ENCODE measurements around the gene TRIM15.

Gene TRIM15

DNA sequence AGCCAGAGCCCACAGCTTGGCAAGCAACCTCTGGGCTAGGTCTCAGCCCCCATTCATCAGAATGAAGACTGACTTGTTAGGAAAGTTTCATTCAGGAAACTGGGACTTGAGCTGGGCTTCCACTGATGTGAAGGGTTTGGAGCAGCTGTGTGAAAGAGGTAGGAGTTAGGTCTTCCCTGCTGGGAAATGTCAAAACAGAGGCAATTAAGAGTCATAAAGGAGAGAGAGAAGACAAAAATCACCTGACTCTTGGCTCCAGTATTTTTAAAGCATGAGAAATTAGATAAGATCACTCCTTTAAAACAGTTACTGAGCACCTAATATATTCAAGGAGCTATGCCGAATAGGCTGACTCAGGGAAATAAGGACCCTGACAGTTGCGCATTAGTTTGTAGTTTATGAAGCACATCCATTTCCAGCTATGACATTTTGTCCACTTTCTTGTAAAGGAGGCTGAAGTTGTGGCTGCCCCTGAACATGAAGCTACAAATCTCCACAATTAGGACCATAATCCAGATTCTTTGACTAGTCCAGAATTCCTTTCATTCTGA, 31.3 kb upstream of the TRIM15 start (continued):
- TF ChIP-seq, protein P1, sequence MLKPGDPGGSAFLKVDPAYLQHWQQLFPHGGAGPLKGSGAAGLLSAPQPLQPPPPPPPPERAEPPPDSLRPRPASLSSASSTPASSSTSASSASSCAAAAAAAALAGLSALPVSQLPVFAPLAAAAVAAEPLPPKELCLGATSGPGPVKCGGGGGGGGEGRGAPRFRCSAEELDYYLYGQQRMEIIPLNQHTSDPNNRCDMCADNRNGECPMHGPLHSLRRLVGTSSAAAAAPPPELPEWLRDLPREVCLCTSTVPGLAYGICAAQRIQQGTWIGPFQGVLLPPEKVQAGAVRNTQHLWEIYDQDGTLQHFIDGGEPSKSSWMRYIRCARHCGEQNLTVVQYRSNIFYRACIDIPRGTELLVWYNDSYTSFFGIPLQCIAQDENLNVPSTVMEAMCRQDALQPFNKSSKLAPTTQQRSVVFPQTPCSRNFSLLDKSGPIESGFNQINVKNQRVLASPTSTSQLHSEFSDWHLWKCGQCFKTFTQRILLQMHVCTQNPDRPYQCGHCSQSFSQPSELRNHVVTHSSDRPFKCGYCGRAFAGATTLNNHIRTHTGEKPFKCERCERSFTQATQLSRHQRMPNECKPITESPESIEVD (tag by site-specific recombination; IDR thresholded peaks at IDR 0.05) = 0 out of 2 replicates have a peak, but pooled peaks have one; percentile 31
- TF ChIP-seq ZBTB20 (tag by site-specific recombination; IDR thresholded peaks at IDR 0.05) = no peak
- 0 out of 2 replicates have a peak, but pooled peaks have one; percentile 8 for TF ChIP-seq ZNF335 (tag by site-specific recombination; conservative IDR thresholded peaks at IDR 0.05)
- no peak for TF ChIP-seq ZNF777 (tag by site-specific recombination; IDR thresholded peaks at IDR 0.05; ENCODE audit: borderline replicate concordance)
- TF ChIP-seq, protein P2, sequence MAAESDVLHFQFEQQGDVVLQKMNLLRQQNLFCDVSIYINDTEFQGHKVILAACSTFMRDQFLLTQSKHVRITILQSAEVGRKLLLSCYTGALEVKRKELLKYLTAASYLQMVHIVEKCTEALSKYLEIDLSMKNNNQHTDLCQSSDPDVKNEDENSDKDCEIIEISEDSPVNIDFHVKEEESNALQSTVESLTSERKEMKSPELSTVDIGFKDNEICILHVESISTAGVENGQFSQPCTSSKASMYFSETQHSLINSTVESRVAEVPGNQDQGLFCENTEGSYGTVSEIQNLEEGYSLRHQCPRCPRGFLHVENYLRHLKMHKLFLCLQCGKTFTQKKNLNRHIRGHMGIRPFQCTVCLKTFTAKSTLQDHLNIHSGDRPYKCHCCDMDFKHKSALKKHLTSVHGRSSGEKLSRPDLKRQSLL (tag by site-specific recombination; IDR thresholded peaks at IDR 0.05) = no peak
- no peak for TF ChIP-seq ZSCAN16 (tag by site-specific recombination; IDR thresholded peaks at IDR 0.05)
- TF ChIP-seq WT1 (tag by site-specific recombination; IDR thresholded peaks at IDR 0.05) = peak; percentile 72
- TF ChIP-seq, protein P3, sequence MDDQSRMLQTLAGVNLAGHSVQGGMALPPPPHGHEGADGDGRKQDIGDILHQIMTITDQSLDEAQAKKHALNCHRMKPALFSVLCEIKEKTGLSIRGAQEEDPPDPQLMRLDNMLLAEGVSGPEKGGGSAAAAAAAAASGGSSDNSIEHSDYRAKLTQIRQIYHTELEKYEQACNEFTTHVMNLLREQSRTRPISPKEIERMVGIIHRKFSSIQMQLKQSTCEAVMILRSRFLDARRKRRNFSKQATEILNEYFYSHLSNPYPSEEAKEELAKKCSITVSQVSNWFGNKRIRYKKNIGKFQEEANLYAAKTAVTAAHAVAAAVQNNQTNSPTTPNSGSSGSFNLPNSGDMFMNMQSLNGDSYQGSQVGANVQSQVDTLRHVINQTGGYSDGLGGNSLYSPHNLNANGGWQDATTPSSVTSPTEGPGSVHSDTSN (CRISPR knock-in tag; IDR thresholded peaks at IDR 0.05) = no peak
- TF ChIP-seq, protein P4, sequence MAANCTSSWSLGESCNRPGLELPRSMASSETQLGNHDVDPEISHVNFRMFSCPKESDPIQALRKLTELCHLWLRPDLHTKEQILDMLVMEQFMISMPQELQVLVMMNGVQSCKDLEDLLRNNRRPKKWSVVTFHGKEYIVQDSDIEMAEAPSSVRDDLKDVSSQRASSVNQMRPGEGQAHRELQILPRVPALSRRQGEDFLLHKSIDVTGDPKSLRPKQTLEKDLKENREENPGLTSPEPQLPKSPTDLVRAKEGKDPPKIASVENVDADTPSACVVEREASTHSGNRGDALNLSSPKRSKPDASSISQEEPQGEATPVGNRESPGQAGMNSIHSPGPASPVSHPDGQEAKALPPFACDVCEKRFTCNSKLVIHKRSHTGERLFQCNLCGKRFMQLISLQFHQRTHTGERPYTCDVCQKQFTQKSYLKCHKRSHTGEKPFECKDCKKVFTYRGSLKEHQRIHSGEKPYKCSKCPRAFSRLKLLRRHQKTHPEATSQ (tag by site-specific recombination; IDR thresholded peaks at IDR 0.05) = no peak
- no peak for TF ChIP-seq ZNF37A (tag by site-specific recombination; IDR thresholded peaks at IDR 0.05)
- no peak for TF ChIP-seq ZNF114 (tag by site-specific recombination; IDR thresholded peaks at IDR 0.05)
- TF ChIP-seq ZNF16 (tag by site-specific recombination; IDR thresholded peaks at IDR 0.05; ENCODE audit: low read depth) = no peak
- TF ChIP-seq ZNF146 (tag by site-specific recombination; IDR thresholded peaks at IDR 0.05) = no peak
- peak; percentile 23; the same call in 1 of the 2 replicates for TF ChIP-seq OSR2 (tag by site-specific recombination; IDR thresholded peaks at IDR 0.05)
- TF ChIP-seq TCF7L2 (IDR thresholded peaks at IDR 0.05; ENCODE audit: borderline replicate concordance, low read depth, low read length) = no peak

DNA sequence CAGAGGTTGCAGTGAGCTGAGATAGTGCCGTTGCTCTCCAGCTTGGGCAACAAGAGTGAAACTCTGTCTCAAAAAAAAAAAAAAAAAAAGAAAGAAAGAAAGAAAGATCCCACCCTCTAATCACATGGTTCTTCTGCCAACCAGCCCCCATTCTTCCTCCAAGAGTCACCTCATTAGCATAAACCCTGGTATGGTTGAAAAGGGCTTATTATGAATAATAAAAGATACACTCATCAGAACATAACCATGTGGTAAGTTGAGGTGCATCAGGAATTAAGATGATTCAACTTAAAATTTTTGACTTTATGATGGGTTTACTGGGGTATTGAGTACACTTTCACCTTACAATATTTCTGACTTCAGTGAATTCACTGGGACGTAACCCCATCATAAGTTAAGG, 28.2 kb upstream of the TRIM15 start:
- no peaks in the 10 kb centered on the region for H3K4me1 ChIP-seq (ENCODE audit: control insufficient read depth, insufficient read depth, low read length)
- ChIA-PET POLR2A (interaction anchor here (0.6 kb wide), 1 partner anchor 11 kb away, joined by 4 read pairs; no protein-coding TSS in a partner anchor), CTCF (interaction anchor here (0.7 to 8.4 kb wide), 3 partner anchors 12 to 1358 kb away, joined by 3 to 200 read pairs (median 6); no protein-coding TSS in a partner anchor)
- H3K9me3 ChIP-seq (ENCODE audit: control insufficient read depth, insufficient read depth, low read depth, low read length) = no peaks in the 10 kb centered on the region
- no peak overlapping the region for H3K27ac ChIP-seq (ENCODE audit: extremely low read depth, low read depth, low read length)
- no peaks in the 10 kb centered on the region for H3K36me3 ChIP-seq (ENCODE audit: control insufficient read depth in 2 of 2, insufficient read depth in 1 of 2, low read length in 2 of 2)
- no peak overlapping the region for H3K4me3 ChIP-seq (ENCODE audit: low read depth, low read length)
- no peak for TF ChIP-seq ZNF423 (tag by site-specific recombination; IDR thresholded peaks at IDR 0.05)
- TF ChIP-seq ZNF514 (tag by site-specific recombination; IDR thresholded peaks at IDR 0.05) = no peak
- TF ChIP-seq ZNF350 (tag by site-specific recombination; IDR thresholded peaks at IDR 0.05) = no peak
- no peak for TF ChIP-seq BCL11A (tag by site-specific recombination; IDR thresholded peaks at IDR 0.05; ENCODE audit: low read depth)
- TF ChIP-seq, protein P5, sequence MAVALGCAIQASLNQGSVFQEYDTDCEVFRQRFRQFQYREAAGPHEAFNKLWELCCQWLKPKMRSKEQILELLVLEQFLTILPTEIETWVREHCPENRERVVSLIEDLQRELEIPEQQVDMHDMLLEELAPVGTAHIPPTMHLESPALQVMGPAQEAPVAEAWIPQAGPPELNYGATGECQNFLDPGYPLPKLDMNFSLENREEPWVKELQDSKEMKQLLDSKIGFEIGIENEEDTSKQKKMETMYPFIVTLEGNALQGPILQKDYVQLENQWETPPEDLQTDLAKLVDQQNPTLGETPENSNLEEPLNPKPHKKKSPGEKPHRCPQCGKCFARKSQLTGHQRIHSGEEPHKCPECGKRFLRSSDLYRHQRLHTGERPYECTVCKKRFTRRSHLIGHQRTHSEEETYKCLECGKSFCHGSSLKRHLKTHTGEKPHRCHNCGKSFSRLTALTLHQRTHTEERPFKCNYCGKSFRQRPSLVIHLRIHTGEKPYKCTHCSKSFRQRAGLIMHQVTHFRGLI (tag by site-specific recombination; IDR thresholded peaks at IDR 0.05) = no peak
- TF ChIP-seq, protein P6, sequence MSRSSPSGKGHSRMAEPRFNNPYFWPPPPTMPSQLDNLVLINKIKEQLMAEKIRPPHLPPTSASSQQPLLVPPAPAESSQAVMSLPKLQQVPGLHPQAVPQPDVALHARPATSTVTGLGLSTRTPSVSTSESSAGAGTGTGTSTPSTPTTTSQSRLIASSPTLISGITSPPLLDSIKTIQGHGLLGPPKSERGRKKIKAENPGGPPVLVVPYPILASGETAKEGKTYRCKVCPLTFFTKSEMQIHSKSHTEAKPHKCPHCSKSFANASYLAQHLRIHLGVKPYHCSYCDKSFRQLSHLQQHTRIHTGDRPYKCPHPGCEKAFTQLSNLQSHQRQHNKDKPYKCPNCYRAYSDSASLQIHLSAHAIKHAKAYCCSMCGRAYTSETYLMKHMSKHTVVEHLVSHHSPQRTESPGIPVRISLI (tag by site-specific recombination; IDR thresholded peaks at IDR 0.05) = no peak
- TF ChIP-seq SCRT2 (tag by site-specific recombination; IDR thresholded peaks at IDR 0.05) = no peak
- TF ChIP-seq, protein P7, sequence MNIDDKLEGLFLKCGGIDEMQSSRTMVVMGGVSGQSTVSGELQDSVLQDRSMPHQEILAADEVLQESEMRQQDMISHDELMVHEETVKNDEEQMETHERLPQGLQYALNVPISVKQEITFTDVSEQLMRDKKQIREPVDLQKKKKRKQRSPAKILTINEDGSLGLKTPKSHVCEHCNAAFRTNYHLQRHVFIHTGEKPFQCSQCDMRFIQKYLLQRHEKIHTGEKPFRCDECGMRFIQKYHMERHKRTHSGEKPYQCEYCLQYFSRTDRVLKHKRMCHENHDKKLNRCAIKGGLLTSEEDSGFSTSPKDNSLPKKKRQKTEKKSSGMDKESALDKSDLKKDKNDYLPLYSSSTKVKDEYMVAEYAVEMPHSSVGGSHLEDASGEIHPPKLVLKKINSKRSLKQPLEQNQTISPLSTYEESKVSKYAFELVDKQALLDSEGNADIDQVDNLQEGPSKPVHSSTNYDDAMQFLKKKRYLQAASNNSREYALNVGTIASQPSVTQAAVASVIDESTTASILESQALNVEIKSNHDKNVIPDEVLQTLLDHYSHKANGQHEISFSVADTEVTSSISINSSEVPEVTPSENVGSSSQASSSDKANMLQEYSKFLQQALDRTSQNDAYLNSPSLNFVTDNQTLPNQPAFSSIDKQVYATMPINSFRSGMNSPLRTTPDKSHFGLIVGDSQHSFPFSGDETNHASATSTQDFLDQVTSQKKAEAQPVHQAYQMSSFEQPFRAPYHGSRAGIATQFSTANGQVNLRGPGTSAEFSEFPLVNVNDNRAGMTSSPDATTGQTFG (tag by site-specific recombination; IDR thresholded peaks at IDR 0.05; ENCODE audit: borderline replicate concordance) = no peak
- no peak for TF ChIP-seq ZNF169 (tag by site-specific recombination; IDR thresholded peaks at IDR 0.05)
- TF ChIP-seq ZNF654 (tag by site-specific recombination; IDR thresholded peaks at IDR 0.05; ENCODE audit: low read depth) = no peak
- TF ChIP-seq ZNF707 (tag by site-specific recombination; IDR thresholded peaks at IDR 0.05) = no peak

All from HEK293 (cell line).